IPS-18a (cell line): ENCODE results near the gene SZT2.

ENCODE experiments used
- H3K27ac ChIP-seq: one replicate; pipeline ENCODE4 v1.5.1; 2013; ENCODE audit warnings: low read length
- H3K27me3 ChIP-seq: one replicate; pipeline ENCODE4 v1.6.1; 2013; ENCODE audit warnings: mild to moderate bottlenecking, low read length; ENCODE audit not compliant: control insufficient read depth, insufficient read depth
- H3K36me3 ChIP-seq: one replicate; pipeline ENCODE4 v1.6.1; 2013; ENCODE audit warnings: low read depth, low read length; ENCODE audit not compliant: control insufficient read depth
- H3K4me1 ChIP-seq: one replicate; pipeline ENCODE4 v1.6.1; 2013; ENCODE audit warnings: low read depth, low read length; ENCODE audit not compliant: control insufficient read depth
- H3K4me3 ChIP-seq: one replicate; pipeline ENCODE4 v1.5.1; 2013; ENCODE audit warnings: low read length
- H3K9ac ChIP-seq: one replicate; pipeline ENCODE4 v1.6.1; 2013; ENCODE audit warnings: mild to moderate bottlenecking, low read length, moderate library complexity
- H3K9me3 ChIP-seq: one replicate; pipeline ENCODE4 v1.6.1; 2013; ENCODE audit warnings: low read depth, low read length; ENCODE audit not compliant: control insufficient read depth

SZT2 gene

DNA sequence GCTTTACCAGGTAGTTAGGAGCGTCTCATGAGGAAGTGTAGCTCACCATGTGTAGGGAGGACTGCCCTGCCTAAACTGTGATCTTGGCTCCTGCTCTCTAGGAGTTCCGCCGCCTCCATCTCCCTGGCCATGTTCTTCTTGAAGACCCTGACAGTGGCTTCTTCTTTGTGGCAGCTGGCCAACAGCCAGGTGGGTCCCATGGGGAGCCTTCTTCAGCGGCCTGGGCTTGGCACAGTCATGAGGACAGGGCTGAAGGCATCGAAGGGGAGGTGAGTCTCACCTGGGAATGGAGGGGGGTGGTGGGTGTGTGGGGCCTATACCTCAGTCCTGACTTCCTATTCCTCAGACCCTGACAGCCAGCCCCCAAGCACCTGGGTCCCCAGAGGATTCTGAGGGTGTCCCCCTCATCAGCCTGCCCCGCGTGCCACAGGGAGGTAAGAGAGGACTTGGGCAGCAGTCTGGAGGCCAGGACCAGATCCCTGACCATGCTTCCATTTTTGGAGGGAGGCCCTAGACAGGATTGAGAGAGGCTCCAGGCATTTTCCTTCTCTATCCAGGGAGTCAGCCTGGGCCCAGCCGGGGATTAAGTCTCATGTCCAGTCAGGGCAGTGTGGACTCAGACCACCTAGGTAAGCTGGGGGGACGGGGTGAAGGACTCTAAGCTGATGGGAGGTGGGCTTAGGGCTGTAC lies 42.6 kb downstream of the SZT2 start:
- no peak overlapping the region for H3K9ac ChIP-seq
- no peak overlapping the region for H3K4me3 ChIP-seq
- H3K36me3 ChIP-seq, result peaks cover 28% of the 10 kb centered on the region
- no peak overlapping the region for H3K27ac ChIP-seq
- H3K4me1 ChIP-seq, result no peaks in the 10 kb centered on the region
- H3K27me3 ChIP-seq, result no peaks in the 10 kb centered on the region
- H3K9me3 ChIP-seq, result no peaks in the 10 kb centered on the region

DNA sequence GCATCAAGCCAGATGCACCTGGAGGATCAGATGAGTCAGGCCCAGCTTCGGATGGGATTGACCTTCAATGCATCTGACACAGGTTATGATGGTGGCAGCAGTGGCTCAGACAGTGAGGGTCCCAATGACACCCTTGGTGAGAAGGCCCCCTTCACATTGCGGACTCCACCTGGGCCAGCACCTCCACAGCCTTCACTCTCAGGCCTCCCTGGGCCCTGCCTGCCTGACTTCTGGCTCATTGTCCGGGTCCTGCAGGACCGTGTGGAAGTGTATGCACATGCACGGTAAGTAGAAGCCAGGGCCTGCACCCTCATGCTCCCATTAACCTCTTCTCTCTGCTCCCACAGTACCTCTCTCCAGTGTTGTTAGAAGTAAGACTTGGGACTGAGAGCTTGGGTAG lies 43.2 kb downstream of the SZT2 start:
- Histone ChIP-seq H3K9me3 (no peaks in the 10 kb centered on the region), H3K4me3 (no peak overlapping the region), H3K27me3 (no peaks in the 10 kb centered on the region), H3K9ac (no peak overlapping the region), H3K4me1 (no peaks in the 10 kb centered on the region), H3K27ac (no peak overlapping the region), H3K36me3 (peaks cover 22% of the 10 kb centered on the region)

DNA sequence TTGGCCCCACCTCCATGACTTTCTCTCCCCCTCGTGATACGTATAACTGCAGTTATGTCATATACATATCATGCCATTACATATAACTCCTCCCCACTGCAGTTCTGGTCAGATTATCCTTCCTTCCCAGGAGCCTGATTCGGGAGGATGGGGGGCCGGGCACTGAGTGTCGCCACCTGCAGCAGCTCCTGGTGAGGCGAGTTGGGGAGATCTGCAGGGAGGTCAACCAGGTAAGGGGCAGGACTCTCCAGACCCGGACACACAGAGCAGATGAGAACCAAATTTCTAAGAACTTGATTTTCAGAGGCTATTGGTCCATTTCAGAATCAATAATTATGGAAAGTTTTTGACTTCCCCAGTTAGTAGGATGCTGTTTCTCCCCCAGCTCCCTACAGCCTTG lies 44.6 kb downstream of the SZT2 start:
- peaks cover 16% of the 10 kb centered on the region for H3K36me3 ChIP-seq
- no peaks in the 10 kb centered on the region for H3K4me1 ChIP-seq
- H3K9ac ChIP-seq, result no peak overlapping the region
- no peak overlapping the region for H3K27ac ChIP-seq
- no peaks in the 10 kb centered on the region for H3K9me3 ChIP-seq
- H3K4me3 ChIP-seq, result no peak overlapping the region
- no peaks in the 10 kb centered on the region for H3K27me3 ChIP-seq

DNA sequence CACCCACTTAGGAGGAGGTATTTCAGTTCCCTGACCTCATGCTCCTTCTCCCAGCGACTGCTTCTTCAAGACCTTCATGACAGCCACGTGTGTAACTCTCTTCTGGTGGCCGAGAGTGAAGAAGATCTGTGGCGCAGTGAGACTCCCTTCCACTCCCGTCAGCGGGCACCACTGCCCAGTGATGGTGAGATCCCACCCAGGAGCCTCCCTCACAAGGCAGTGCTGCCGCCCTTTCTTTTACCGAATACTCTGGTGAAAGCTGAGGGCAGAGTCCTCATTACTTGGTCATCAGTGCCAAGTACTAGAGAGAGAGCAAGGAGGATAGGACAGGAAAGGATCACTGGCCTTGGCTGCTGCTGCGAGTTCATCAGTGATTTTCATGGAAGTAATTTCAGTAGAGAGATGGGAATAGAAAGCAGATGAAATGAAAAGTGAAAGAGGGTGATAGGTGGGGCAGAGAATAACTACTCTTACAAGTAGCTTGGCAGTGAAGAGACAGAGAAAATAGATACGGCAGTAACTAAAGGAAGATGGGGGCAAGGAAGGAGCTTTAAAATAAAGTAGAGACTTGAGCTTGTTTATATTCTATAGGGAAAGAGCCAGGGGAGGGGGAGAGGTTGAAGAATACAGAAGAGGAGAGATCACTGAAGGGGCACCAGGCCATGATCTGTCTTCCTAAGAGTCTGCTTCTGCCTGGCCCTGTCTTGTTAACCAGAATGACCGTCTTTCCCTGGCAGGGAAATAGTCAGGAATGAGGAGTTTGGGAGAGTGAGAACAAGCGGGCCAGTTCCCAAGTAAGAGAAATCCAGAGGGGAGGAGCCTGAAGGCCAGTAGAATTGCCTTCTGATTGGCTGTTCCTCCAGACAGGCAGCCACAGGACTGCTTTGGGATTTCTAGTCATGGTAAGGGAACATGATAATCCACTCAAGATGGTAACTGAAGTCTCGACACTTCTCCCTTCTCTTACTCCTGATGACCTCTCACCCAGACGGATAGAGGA lies 45.7 kb downstream of the SZT2 start:
- Histone ChIP-seq H3K27ac (no peak overlapping the region), H3K27me3 (no peaks in the 10 kb centered on the region), H3K9me3 (no peaks in the 10 kb centered on the region), H3K9ac (no peak overlapping the region), H3K4me3 (no peak overlapping the region), H3K4me1 (no peaks in the 10 kb centered on the region), H3K36me3 (peaks cover 19% of the 10 kb centered on the region)

DNA sequence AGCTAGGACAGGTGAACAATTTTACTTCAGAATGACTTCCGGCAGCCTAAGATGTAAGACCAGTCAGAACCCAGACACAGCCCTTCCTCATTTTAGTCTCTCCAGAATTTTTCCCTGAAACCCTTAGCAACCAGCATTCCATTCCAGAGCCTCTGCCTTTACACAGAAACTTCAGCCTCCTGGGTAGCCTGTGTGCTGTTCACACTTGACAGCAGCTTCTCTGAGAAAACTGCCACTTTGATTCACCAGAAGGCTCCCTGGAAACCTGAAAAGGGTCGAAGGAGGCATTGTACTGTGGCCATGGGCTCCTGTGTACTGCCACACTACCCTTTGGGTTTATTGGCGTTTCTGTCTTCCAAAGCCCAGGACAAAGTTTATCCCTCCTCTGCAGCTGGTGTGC lies 46.7 kb downstream of the SZT2 start:
- H3K4me1 ChIP-seq, result no peaks in the 10 kb centered on the region
- no peak overlapping the region for H3K9ac ChIP-seq
- no peak overlapping the region for H3K27ac ChIP-seq
- peaks cover 11% of the 10 kb centered on the region for H3K36me3 ChIP-seq
- no peak overlapping the region for H3K4me3 ChIP-seq
- no peaks in the 10 kb centered on the region for H3K27me3 ChIP-seq
- H3K9me3 ChIP-seq, result no peaks in the 10 kb centered on the region

DNA sequence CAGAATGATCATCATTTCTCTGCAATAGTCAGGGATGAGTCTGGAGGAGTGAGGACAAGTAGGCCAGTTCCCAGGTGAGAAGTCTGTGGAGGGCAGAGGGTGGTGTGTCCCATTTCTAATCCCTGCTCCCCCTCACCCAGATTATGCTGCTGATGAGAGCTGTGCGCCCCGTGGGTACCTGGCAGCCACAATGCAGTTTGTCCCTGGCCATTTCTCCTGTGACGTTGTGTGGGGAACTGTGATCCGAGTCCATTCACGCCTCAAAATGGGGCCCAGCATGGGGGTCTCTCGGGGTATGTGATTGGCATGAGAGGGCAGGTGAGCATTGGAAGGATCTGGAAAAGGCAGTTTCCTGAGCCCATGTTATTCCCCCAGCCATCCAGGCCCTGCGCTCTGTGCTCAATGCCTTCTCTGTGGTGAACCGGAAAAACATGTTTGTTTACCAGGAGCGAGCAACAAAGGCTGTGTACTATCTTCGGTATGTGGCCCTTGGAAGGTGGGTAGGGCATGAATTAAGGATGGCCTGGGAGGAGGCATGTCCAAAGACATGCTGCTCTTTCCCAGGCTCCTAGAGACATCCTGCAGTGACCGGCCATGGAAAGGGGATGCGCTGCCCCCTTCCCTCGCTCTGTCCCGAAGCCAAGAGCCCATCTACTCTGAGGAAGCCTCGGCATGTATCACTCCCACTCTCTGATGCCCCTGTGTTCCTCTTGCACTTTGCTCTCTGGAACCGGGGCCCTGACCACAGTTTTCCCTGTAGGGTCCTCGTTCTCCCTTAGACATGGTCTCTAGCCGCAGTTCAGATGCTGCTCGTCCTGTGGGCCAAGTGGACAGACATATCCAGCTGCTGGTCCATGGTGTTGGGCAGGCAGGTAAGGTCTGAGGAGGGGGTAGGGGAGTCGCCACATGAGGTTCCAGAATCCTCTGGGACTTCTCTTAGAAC lies 47.6 kb downstream of the SZT2 start:
- H3K4me3 ChIP-seq, result no peak overlapping the region
- H3K4me1 ChIP-seq, result no peaks in the 10 kb centered on the region
- no peaks in the 10 kb centered on the region for H3K27me3 ChIP-seq
- H3K9me3 ChIP-seq, result no peaks in the 10 kb centered on the region
- H3K27ac ChIP-seq, result no peak overlapping the region
- peaks cover 4% of the 10 kb centered on the region for H3K36me3 ChIP-seq
- no peak overlapping the region for H3K9ac ChIP-seq

DNA sequence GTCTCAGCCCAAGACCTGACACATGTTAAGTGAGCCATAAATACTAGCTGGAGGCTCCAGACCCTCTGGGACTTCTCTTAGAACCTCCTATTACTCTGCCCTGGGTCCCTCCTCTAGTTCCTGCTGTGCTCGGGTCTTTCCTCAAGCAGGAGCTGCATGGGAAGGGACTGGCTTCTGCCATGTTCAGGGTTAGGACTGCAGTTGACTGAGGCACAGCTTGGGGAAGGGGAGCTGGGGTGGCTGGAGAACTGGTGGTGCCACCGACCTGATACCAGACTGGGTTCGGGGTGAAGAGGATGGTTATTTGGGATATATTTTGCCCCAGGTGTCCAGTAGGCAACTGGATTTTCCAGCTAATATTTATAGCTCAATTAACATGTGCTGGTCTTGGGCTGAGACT lies 48.3 kb downstream of the SZT2 start:
- Histone ChIP-seq H3K36me3 (peaks cover 4% of the 10 kb centered on the region), H3K4me1 (no peaks in the 10 kb centered on the region), H3K27me3 (no peaks in the 10 kb centered on the region), H3K9me3 (no peaks in the 10 kb centered on the region), H3K9ac (no peak overlapping the region), H3K4me3 (no peak overlapping the region), H3K27ac (no peak overlapping the region)

DNA sequence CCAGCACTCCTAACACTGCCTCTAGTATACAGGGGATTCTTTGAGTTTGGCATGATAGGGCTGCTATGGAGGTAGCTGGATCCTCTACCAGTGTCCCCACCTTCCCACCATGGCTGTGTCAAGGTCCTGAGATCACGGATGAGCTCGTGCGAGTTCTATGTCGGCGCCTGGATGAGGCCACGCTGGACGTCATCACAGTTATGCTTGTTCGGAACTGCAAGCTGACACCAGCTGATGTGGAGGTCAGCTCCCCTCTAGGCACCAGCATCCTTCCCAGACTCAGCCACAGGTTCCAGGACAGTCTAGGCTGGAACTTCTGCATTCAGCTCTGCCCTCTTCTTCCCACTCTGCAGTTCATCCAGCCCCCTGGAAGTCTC lies 48.9 kb downstream of the SZT2 start:
- peaks cover 4% of the 10 kb centered on the region for H3K36me3 ChIP-seq
- H3K27me3 ChIP-seq, result no peaks in the 10 kb centered on the region
- H3K4me1 ChIP-seq, result no peaks in the 10 kb centered on the region
- H3K9me3 ChIP-seq, result no peaks in the 10 kb centered on the region
- no peak overlapping the region for H3K9ac ChIP-seq
- no peak overlapping the region for H3K4me3 ChIP-seq
- no peak overlapping the region for H3K27ac ChIP-seq

DNA sequence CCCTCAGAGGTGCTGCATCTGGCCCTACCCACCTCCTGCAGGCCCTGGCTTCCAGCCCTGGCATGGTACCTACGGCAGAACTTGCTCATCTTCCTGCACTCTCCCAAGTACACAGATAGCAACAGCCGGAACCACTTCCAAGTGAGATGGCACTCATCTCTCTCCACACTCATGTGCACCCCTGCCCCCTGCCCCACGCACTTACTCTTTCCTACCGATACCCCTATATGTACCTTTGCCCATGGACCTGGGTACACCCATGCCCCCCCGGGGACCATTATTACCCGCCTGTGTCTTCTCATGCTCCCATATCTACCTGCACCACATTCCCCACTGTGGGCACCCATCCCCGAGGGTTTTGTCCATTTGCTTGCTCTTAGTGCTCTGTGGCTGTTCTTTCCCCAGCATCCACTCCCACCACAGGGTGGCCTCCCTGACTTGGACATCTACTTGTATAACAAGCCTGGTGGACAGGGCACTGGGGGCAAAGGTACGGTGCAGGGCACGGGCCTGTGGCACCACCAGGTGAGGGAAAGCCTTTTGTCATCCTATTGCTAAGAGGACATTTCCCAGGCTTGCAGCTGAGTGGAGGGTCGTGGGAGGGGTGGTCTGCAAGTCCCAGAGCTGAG lies 49.4 kb downstream of the SZT2 start:
- Histone ChIP-seq H3K27ac (no peak overlapping the region), H3K9ac (no peak overlapping the region), H3K36me3 (peaks cover 9% of the 10 kb centered on the region), H3K4me3 (no peak overlapping the region), H3K9me3 (no peaks in the 10 kb centered on the region), H3K27me3 (no peaks in the 10 kb centered on the region), H3K4me1 (no peaks in the 10 kb centered on the region)

DNA sequence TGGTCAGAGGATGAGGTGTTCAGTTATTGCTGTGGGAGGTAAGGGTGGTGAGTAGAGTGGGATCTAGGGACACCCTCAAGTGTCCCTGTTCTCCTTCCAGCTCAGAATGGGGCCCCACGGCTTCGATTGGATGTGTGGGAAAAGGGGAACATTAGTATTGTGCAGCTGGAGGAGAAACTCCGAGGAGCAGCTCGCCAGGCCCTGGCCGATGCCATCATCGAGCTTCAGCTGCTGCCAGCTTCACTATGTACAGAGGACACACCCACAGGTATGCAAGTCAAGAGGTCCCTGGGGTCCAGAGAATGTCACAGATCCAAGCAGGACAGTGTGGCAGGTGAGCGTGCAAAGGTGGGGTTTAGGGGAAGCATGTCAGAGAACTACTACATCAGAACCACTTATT lies 50.1 kb downstream of the SZT2 start:
- Histone ChIP-seq H3K9me3 (no peaks in the 10 kb centered on the region), H3K27me3 (no peaks in the 10 kb centered on the region), H3K4me3 (no peak overlapping the region), H3K9ac (no peak overlapping the region), H3K4me1 (no peaks in the 10 kb centered on the region), H3K36me3 (peaks cover 9% of the 10 kb centered on the region), H3K27ac (no peak overlapping the region)

DNA sequence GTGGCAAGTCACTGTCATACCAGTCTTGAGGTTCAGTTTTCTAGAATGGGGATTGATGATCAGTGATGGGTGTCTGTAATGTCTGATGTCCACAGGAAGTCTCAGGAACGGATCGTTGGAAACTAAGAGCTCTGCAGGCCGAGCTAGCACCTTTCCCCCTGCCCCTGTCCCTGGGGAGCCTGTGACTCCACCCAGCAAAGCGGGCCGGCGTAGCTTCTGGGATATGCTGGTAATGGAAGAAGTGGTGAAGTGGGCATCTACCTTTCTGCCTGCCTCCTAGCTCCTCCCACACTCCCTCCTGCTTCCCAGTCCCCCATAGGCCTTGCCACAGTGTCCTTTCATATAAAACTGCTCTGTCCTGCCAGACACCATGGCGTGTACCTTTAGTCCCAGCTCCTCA lies 50.7 kb downstream of the SZT2 start:
- no peak overlapping the region for H3K9ac ChIP-seq
- H3K27ac ChIP-seq, result no peak overlapping the region
- H3K4me3 ChIP-seq, result no peak overlapping the region
- H3K36me3 ChIP-seq, result peaks cover 9% of the 10 kb centered on the region
- no peaks in the 10 kb centered on the region for H3K9me3 ChIP-seq
- H3K4me1 ChIP-seq, result no peaks in the 10 kb centered on the region
- no peaks in the 10 kb centered on the region for H3K27me3 ChIP-seq
